Left colon (tissue), 2 donors: ENCODE results near the gene HIP1R. TPM values are rescaled to one million over a fixed set of nuclear protein-coding genes. Genes with fewer than 3 reads are reported as not detected.

Experiments
- ATAC-seq: fragments of 200-7000 bp; cut with Tn5 transposase; one replicate; pipeline ENCODE4 v1.9.1; 2020; ENCODE audit warnings: mild to moderate bottlenecking, moderate library complexity
- DNase-seq, 2 donors: peaks; one replicate each; pipeline ENCODE4 v3.0.0-alpha.2; 2020
- intact Hi-C, 2 donors: fragments of 100-400 bp; cut with DNase I in 1 of 2; cut with micrococcal nuclease in 1 of 2; formaldehyde crosslinking; loops; one replicate each; pipeline versions ENCODE4 v1.11.2 to v1.14.0; 2022; cut with DNase I, micrococcal nuclease
- total RNA-seq, 2 donors: library from RNA; stranded (reverse); fragmentation: NEBNext Ultra II Directional; extraction: Animal tissue kit (Norgen Biotek cat#: 25700); gene quantifications; one replicate each; pipeline ENCODE4 v1.2.1, GENCODE V29; 2021
- donor health status: DM: no; HTN: no; CAD: no.
- donor health status: DM: yes; HTN: yes; CAD: no.

The HIP1R gene
- total RNA-seq, 2 donors from 2014 or later: 62.3 to 66.4 TPM

- intact Hi-C loops: no loop called here
Observed at GRCh38 chr12:122825773-122826724, 9.2 kb upstream of the HIP1R start.

GRCh38 chr12:122827258-122827657, 8.0 kb upstream of the HIP1R start:
- ATAC-seq (no peak), DNase-seq (no peak)
- intact Hi-C loops: no loop called here

More at GRCh38 chr12:122825773-122826724, 9.2 kb upstream of the HIP1R start:
- peak; percentile 64 for ATAC-seq
- peak in 1 of 2 donors; percentile 41 for DNase-seq

GRCh38 chr12:122830517-122831214, 4.6 kb upstream of the HIP1R start:
- DNase-seq (no peak), ATAC-seq (peak; percentile 53)
- intact Hi-C loops: no loop called here

GRCh38 chr12:122834104-122834920, 945 bp upstream of the HIP1R start:
- intact Hi-C loops: no loop called here
- DNase-seq (peak; percentile 63 to 69), ATAC-seq (peak; percentile 56)

- intact Hi-C loops: no loop called here
- peak; percentile 14 for ATAC-seq
- DNase-seq: peak in 1 of 2 donors; percentile 56
Observed at GRCh38 chr12:122835750-122836026, 431 bp downstream of the HIP1R start.

- intact Hi-C loops: no loop called here
- ATAC-seq: peak; percentile 51
- DNase-seq: peak; percentile 74 to 77
Observed at GRCh38 chr12:122836027-122836921, 1.0 kb downstream of the HIP1R start.

- DNase-seq: peak in 1 of 2 donors; percentile 44
- intact Hi-C loops: no loop called here
- ATAC-seq: peak; percentile 43
Observed at GRCh38 chr12:122837306-122838265, 2.3 kb downstream of the HIP1R start.

GRCh38 chr12:122838841-122839240, 3.6 kb downstream of the HIP1R start:
- ATAC-seq: peak; percentile 15
- intact Hi-C loops: no loop called here

DNA sequence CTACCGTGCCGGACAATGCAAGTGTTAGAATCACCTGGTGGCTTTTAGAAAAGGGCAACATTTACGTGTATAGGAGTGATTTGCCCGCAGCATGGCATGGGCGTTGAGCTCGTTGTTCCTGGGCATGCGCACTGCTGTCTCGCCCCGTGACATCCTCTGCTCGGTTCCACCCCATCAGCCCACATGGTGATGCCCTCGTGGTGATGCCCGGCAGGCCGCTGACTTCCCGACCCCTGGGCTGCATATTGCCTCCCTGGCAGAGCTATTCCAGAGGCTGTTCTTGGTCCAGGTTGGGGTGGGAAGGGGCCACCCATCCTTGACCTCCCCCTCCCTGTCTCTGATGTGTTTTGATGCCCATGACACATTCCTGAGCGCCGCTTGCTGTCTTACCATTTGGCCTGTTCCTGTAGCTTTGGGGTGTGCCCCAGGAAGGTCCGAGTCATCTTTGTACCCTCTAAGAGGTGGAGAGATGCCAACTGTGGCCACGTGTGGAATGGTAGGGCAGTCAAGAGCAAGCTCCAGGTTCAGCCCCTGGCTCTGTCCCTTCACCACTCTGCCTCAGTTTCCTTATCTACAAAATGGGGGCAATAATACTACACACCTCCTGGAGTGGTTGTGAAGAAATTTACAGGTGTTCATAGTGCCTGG, 4.8 kb downstream of the HIP1R start:
- intact Hi-C loops: no loop called here
- ATAC-seq (no peak), DNase-seq (no peak)

More at GRCh38 chr12:122838841-122839240, 3.6 kb downstream of the HIP1R start:
- DNase-seq: no peak

GRCh38 chr12:122840580-122841513, 5.6 kb downstream of the HIP1R start:
- DNase-seq: no peak
- ATAC-seq: no peak
- intact Hi-C loops: no loop called here

- intact Hi-C loops: no loop called here
- ATAC-seq (no peak), DNase-seq (no peak)
Observed at GRCh38 chr12:122841544-122842321, 6.5 kb downstream of the HIP1R start.

- ATAC-seq: no peak
- peak in 1 of 2 donors; percentile 23 for DNase-seq
- intact Hi-C loops: no loop called here
Observed at GRCh38 chr12:122842505-122843405, 7.5 kb downstream of the HIP1R start.

GRCh38 chr12:122843455-122843854, 8.2 kb downstream of the HIP1R start:
- intact Hi-C loops: no loop called here
- no peak for ATAC-seq
- DNase-seq: peak in 1 of 2 donors; percentile 12
